ENCODE results near the gene MTTP.

MTTP gene

DNA sequence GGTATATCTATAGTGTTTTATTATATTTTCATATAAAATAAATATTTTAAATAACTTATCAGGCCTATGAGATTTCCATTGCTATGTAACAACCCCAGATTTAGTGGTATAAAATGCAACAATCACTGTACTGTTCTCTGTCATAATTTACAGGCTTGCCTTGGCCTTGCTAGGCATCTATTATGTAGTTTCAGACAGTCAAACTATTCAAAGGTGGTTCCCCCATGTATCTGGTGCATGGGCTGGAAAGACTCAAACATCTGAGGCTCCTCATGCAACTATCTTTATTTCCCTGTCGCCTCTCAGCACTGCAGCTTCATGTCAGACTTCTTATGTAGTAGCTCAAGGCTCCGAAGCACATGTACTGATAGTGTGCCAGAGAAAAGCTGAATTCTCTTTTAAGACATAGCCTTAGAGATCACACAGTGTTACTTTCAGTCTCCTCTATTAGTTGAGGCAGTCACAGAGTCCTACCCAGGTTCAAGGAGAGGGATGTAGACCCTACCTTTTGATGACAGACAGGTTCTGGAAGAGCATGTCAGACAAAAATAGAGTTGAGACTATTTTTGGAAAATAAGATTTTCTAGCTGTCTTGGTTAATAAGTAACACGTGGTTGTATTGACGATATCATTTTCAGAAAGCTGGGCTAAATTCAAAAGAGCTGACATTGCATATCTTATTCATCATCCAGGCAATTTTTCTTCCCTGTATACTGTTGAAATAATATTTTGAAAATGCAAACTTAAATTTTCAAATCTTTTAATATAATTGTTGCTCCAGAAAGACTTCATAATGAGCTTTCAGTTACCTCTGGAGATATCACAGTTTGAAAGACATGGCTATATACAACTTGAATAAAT, 19.4 kb downstream of the MTTP start:
- DNase-seq (ENCODE audit: low read depth, low spot score), result no peak

GRCh38 chr4:99594818-99595217, 20.2 kb downstream of the MTTP start:
- no peak for DNase-seq (ENCODE audit: low read depth, low spot score)

DNA sequence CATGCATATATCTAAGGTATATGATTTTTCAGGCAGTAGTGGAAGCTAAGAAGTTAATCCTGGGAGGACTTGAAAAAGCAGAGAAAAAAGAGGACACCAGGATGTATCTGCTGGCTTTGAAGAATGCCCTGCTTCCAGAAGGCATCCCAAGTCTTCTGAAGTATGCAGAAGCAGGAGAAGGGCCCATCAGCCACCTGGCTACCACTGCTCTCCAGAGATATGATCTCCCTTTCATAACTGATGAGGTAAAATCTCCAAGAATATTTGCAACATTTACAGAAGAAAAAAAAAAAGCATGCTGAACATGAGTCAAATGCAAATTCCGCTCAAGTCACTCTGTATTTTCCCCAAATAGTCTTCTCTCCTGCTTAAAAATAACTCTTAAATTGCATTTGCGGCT, 32.1 kb downstream of the MTTP start:
- DNase-seq (ENCODE audit: low read depth, low spot score), result no peak

- no peak for DNase-seq (ENCODE audit: low read depth, low spot score)
Measured at GRCh38 chr4:99608417-99608816, 33.8 kb downstream of the MTTP start.

GRCh38 chr4:99610605-99611175, 36.1 kb downstream of the MTTP start:
- no peak for DNase-seq (ENCODE audit: low read depth, low spot score)

DNA sequence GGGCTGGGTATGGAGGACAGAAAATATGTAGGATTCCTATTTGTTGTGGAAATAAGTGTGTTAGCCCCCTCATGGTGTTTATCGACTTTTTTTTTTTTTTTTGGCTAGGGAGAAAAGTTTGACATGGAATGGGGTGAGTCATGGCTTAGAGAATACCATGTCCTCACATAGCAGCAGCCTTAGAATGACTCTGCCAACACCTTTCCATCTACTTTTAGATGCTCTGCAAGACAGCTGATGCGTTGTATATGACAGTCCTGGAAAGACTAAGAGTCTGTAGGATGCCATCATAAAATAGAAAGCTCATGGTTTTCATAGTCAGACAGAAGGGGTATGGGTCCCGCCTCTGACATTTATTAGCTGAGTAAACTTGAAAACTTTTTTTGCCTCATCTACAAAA, 37.7 kb downstream of the MTTP start:
- DNase-seq (ENCODE audit: low read depth, low spot score), result no peak

- DNase-seq (ENCODE audit: low read depth, low spot score), result no peak
Measured at GRCh38 chr4:99612704-99613103, 38.1 kb downstream of the MTTP start.

DNA sequence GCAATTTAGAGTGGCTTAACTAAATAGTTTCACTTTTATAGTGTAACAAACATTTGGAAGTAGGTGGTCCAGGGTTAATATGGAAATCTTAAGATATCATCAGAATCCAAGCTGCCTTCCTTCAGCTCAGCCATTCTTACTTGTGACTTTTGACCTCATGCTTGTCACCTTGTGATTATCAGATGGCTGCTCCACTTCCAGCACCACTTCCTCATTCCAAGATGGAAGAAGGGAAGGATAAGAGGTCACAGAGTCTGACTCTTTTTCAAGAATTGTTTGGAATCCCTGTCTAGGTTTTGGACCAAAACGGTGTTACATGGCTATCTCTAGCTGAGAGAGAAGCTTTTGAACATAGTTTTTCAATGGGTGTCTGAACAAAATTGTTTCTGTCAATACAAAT, 39.9 kb downstream of the MTTP start:
- DNase-seq (ENCODE audit: low read depth, low spot score), result no peak

DNA sequence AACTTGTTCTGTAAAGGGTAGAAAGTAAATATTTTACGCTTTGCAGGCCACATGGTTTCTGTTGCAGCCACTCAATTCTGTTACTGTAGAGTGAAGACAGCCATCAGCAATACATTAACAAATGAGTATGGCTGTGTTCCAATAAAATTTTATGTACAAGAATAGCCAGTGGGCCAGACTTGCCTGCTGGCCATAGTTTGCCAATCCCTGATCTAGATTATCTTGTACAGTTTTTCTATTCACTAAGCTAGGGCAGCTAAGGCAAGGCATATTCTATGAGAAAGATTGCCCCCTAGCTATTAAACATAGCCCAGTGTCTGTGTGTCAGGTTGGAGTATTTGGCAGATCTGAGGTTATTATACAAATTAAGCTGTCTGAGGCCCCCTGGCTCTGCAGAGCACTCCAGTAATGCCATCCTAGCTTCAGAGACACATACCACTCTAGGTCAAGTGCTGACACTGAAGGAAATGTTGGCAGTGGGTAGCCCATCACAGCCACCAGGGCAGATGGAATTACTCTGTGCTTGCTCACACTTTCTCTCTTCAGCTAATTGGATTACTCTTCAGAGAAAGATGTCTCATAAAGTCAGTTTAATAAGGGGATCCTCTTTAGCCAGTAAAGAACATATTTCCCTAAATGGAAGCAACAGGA, 40.7 kb downstream of the MTTP start:
- DNase-seq (ENCODE audit: low read depth, low spot score), result no peak

DNA sequence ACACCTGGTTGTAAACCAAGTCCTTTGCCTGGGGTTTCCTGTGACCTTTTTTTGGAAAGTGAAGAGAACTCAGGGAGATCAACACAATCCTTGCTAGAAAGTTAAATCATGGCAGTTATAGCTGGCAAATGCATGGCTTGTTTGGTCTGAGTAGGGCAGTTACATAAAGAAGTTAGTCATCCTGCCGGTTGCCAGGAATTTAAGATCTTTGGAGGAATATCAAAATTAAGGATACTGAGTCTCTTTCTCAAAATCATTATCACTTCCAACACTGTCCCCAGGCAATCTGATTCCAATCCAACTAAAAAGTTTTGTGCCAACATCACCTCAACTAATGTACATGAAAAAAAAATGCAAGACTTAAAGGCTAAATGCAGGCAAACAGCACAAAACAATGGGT, 42.8 kb downstream of the MTTP start:
- no peak for DNase-seq (ENCODE audit: low read depth, low spot score)

DNA sequence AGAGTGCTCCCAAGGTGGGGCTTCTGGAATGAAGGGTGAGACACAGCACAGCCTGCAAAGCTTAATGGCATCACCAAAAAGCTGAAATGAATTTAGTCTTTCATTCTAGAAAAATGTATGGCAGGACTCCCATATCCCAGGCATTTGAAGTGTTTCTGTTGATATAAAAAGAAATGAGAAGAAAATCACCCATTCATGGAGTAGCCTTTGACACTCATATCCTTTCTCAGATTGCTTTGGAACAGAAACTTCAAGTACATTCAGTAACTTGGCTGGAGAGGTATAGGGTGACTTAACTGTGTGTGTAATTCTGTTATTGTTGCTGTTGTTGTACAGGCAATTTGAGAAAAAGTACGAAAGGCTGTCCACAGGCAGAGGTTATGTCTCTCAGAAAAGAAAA, 47.7 kb downstream of the MTTP start:
- DNase-seq (ENCODE audit: low read depth, low spot score), result no peak

- DNase-seq (ENCODE audit: low read depth, low spot score), result no peak
Measured at GRCh38 chr4:99624141-99624719, 49.6 kb downstream of the MTTP start.

- no peak for DNase-seq (ENCODE audit: low read depth, low spot score)
Measured at GRCh38 chr4:99625369-99625768, 50.7 kb downstream of the MTTP start.

- no peak for DNase-seq (ENCODE audit: low read depth, low spot score)
Measured at GRCh38 chr4:99628040-99628439, 53.4 kb downstream of the MTTP start.

GRCh38 chr4:99629962-99630554, 55.4 kb downstream of the MTTP start:
- DNase-seq (ENCODE audit: low read depth, low spot score), result no peak

DNA sequence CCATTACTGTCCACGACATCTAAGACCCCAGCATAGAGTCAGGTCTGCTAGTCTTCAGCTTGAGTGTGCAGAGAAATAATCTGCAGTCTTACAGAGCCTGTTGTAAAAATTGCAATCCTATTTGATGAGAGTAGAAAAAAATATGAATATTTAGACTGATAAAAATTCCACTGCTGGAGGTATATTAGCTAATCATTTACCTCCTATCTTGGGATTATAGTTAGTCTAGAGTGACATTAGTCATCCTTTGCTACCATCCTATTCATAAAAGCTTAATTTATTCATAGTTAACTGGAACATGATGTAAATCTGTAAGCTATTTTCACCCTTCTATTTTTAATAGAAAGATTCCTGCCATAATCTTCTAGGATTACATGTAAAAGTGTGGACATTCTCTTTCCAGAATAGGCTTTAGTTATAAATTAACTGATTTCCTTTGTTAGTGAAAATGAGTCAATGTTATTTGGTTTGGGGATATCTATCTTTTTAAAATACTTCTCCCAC, 56.3 kb downstream of the MTTP start:
- DNase-seq (ENCODE audit: low read depth, low spot score), result no peak

DNA sequence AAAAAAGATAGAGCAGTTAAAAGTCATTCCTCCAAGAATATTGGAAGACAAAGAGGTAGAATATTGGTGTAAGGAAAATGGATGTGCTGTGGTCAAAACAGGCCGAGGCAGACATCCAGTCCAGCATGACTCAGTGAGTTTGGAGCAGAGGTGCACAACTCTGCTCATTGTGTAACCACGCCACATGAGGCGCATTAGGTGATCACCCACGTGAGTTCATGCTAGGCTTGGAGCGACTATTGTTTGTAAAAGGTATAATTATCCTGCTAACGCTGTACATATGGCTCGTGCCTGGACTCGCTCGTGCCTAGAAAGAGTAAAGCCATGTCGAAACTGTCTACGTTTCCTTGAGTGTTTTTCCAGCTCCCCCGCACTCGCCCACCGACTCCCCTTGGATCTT, 59.1 kb downstream of the MTTP start:
- DNase-seq (ENCODE audit: low read depth, low spot score), result no peak

DNA sequence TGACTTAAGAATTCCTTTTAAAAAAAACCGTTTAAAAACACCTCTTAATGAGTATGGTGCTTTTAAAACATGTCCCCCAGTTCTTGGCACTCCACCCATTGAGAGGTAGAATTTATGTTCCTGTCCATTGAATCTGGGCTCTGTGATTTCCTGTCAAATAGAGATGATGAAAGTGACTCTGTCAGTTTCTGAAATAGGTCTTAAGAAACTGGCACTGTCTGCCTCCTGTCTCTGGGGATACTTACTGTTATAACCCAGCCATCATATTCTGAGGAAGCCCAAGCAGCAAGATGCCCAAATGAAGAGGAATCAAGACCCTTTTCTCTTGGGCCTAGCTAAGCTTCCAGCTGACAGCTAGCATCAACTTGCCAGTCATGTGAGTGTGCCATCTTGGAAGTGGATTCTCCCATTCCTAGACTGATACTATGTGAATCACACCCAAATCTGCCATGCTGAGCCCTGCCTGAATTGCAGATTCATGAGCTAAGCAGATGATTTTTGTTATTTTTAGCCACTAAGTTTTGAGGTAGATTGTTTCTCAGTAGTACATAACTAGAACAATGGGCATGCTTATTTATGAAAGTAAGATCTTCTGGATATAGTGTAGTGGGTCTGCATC, 60.2 kb downstream of the MTTP start:
- DNase-seq (ENCODE audit: low read depth, low spot score), result no peak

GRCh38 chr4:99635601-99636000, 61.0 kb downstream of the MTTP start:
- DNase-seq (ENCODE audit: low read depth, low spot score), result no peak

GRCh38 chr4:99636422-99636821, 61.8 kb downstream of the MTTP start:
- DNase-seq (ENCODE audit: low read depth, low spot score), result no peak

GRCh38 chr4:99637174-99637573, 62.5 kb downstream of the MTTP start:
- DNase-seq (ENCODE audit: low read depth, low spot score), result no peak

GRCh38 chr4:99640676-99641075, 66.1 kb downstream of the MTTP start:
- DNase-seq (ENCODE audit: low read depth, low spot score), result no peak
